Measurements from ENCODE around the gene GNGT1. TPM values are rescaled to one million over a fixed set of nuclear protein-coding genes. Genes with fewer than 3 reads are reported as not detected.
A peak's percentile ranks its signal among the peaks of the same experiment; 100 is the strongest.

GNGT1 gene
- total and polyA plus RNA-seq, 2 donors (not counting 3 experiments of a cell fraction or from before 2014, with no cell fraction given): not detected

GRCh38 chr7:93923296-93923695 is 16.9 kb downstream of the GNGT1 start:
- Histone ChIP-seq H3K4me1 (ENCODE audit: control insufficient read depth, extremely low read depth, insufficient read depth, low read length) (peaks cover 32% of the 10 kb centered on the region), H3K27ac (ENCODE audit: insufficient read depth, low read depth, low read length) (peak overlapping the region; percentile 99), H3K9me3 (replicated peaks; ENCODE audit: control insufficient read depth, insufficient read depth, low read length) (no peaks in the 10 kb centered on the region), H3K9ac (replicated peaks; ENCODE audit: extremely low read depth, insufficient read depth, low read length) (peak overlapping the region; percentile 100), H3K36me3 (ENCODE audit: control insufficient read depth in 2 of 2, extremely low read depth in 1 of 2, insufficient read depth in 2 of 2, low read length in 2 of 2) (peaks cover 10 to 11% of the 10 kb centered on the region in 2 experiments), H3K4me2 (ENCODE audit: insufficient read depth, low read length) (peak overlapping the region; percentile 98), H3K4me3 (replicated peaks in 1 of 3; ENCODE audit: insufficient read depth in 1 of 3, low read depth in 1 of 3, low read length in 3 of 3) (peak overlapping the region; percentile 95 to 100 (median 100)), H3K79me2 (ENCODE audit: control insufficient read depth, insufficient read depth, low read length) (peaks cover 50% of the 10 kb centered on the region), H3K27me3 (ENCODE audit: control insufficient read depth in 2 of 2, insufficient read depth in 2 of 2, low read length in 2 of 2) (no peaks in the 10 kb centered on the region), H2AFZ (ENCODE audit: low read depth, low read length) (no peak overlapping the region), H3K9me1 (replicated peaks; ENCODE audit: control insufficient read depth, extremely low read depth, insufficient read depth, low read length) (no peaks in the 10 kb centered on the region), H4K20me1 (replicated peaks; ENCODE audit: control insufficient read depth, extremely low read depth, insufficient read depth, low read length) (peaks cover 5% of the 10 kb centered on the region)
- TF ChIP-seq MAX (IDR thresholded peaks at IDR 0.05; ENCODE audit: insufficient read depth, insufficient read length): no peak
- TF ChIP-seq FOS (IDR thresholded peaks at IDR 0.05; ENCODE audit: borderline replicate concordance, insufficient read depth, low read length): no peak
- TF ChIP-seq JUN (IDR thresholded peaks at IDR 0.05; ENCODE audit: borderline replicate concordance, insufficient read depth, insufficient read length, low read depth): no peak
- peak; percentile 27 for TF ChIP-seq POLR2AphosphoS5 (IDR thresholded peaks at IDR 0.05; ENCODE audit: insufficient read depth, low read depth, low read length)
- TF ChIP-seq EZH2 (IDR thresholded peaks at IDR 0.05; ENCODE audit: borderline replicate concordance, low read depth, low read length, severe bottlenecking): no peak
- DNase-seq (ENCODE audit: low read depth, low spot score) (peak; percentile 55), FAIRE-seq (no peak)
- ChIA-PET CTCF (interaction anchor here (1.7 to 2.8 kb wide), 3 partner anchors 10 to 141 kb away, joined by 5 to 8 read pairs (median 8); no protein-coding TSS in a partner anchor), POLR2A (no interaction called here)
- dilution Hi-C loops (cut with MboI; ENCODE audit: extremely low pct_ligation_motif_present, low sequenced_read_pairs): no loop called here
- no TSS peak for BruUV-seq (replicated peaks)
- intact Hi-C loops (cut with micrococcal nuclease): loop anchor here (5.0 kb wide), 2 partner anchors 164 to 449 kb away; no protein-coding TSS in a partner anchor

- DNase-seq (ENCODE audit: low read depth, low spot score) (peak; percentile 51), FAIRE-seq (no peak)
- no peaks in the 10 kb centered on the region for H3K27me3 ChIP-seq (ENCODE audit: control insufficient read depth in 2 of 2, insufficient read depth in 2 of 2, low read length in 2 of 2)
- H3K4me1 ChIP-seq (ENCODE audit: control insufficient read depth, extremely low read depth, insufficient read depth, low read length): peaks cover 32% of the 10 kb centered on the region
- H3K9me1 ChIP-seq (replicated peaks; ENCODE audit: control insufficient read depth, extremely low read depth, insufficient read depth, low read length): no peaks in the 10 kb centered on the region
- BruUV-seq (replicated peaks): no TSS peak
- H4K20me1 ChIP-seq (replicated peaks; ENCODE audit: control insufficient read depth, extremely low read depth, insufficient read depth, low read length): peaks cover 5% of the 10 kb centered on the region
- dilution Hi-C loops (cut with MboI; ENCODE audit: extremely low pct_ligation_motif_present, low sequenced_read_pairs) (no loop called here), intact Hi-C loops (cut with micrococcal nuclease) (loop anchor here (5.0 kb wide), 2 partner anchors 163 to 448 kb away; no protein-coding TSS in a partner anchor)
- peak overlapping the region; percentile 98 for H3K4me2 ChIP-seq (ENCODE audit: insufficient read depth, low read length)
- H2AFZ ChIP-seq (ENCODE audit: low read depth, low read length): no peak overlapping the region
- H3K4me3 ChIP-seq (replicated peaks in 1 of 3; ENCODE audit: insufficient read depth in 1 of 3, low read depth in 1 of 3, low read length in 3 of 3): peak overlapping the region; percentile 95 to 100 (median 100)
- peaks cover 10 to 11% of the 10 kb centered on the region in 2 experiments for H3K36me3 ChIP-seq (ENCODE audit: control insufficient read depth in 2 of 2, extremely low read depth in 1 of 2, insufficient read depth in 2 of 2, low read length in 2 of 2)
- H3K27ac ChIP-seq (ENCODE audit: insufficient read depth, low read depth, low read length): peak overlapping the region; percentile 99
- H3K9me3 ChIP-seq (replicated peaks; ENCODE audit: control insufficient read depth, insufficient read depth, low read length): no peaks in the 10 kb centered on the region
- peak overlapping the region; percentile 100 for H3K9ac ChIP-seq (replicated peaks; ENCODE audit: extremely low read depth, insufficient read depth, low read length)
- TF ChIP-seq GATA2 (IDR thresholded peaks at IDR 0.05; ENCODE audit: insufficient read depth, insufficient read length, low read depth, low read length) (peak; percentile 11), MYC (IDR thresholded peaks at IDR 0.05; ENCODE audit: low read depth, low read length) (no peak), FOS (IDR thresholded peaks at IDR 0.05; ENCODE audit: borderline replicate concordance, insufficient read depth, low read length) (peak; percentile 35)
- H3K79me2 ChIP-seq (ENCODE audit: control insufficient read depth, insufficient read depth, low read length): peaks cover 50% of the 10 kb centered on the region
- CTCF ChIA-PET: no interaction called here
- POLR2A ChIA-PET: no interaction called here
Measured at GRCh38 chr7:93923942-93924341, 17.6 kb downstream of the GNGT1 start.

All from endothelial cell of umbilical vein (primary cell).